GM15510 (cell line): Measurements from ENCODE around the gene DNAJC6.

Source experiments
- POLR2A ChIP-seq: IDR thresholded peaks from 3 replicates; pipeline ENCODE4 v1.6.1; 2011; ENCODE audit warnings: borderline replicate concordance; ENCODE audit not compliant: insufficient read length; ENCODE audit errors: extremely low read depth

Gene DNAJC6

GRCh38 chr1:65363484-65363883, 54.1 kb downstream of the DNAJC6 start:
- no peak for TF ChIP-seq POLR2A

DNA sequence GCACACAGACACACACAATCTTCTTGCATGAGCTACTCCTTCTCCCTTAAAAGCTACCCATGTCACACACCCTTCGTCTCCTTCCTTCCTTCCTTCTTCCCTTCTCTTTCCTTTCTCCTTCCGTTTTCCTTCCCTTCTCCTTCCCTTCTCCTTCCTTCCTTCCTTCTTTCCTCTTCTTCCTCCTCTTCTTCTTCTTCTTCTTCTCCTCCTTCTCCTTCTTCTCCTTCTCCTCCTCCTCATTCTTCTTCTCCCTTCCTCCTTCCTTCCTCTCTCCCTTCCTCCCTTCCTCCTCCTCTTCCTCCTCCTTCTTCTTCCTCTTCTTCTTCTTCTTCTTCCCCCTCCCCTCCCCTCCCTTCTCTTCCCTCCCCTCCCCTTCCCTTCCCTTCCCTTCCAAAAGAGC, 59.1 kb downstream of the DNAJC6 start:
- TF ChIP-seq POLR2A: no peak

GRCh38 chr1:65371544-65371943, 62.2 kb downstream of the DNAJC6 start:
- TF ChIP-seq POLR2A: no peak

GRCh38 chr1:65372557-65372956, 63.2 kb downstream of the DNAJC6 start:
- TF ChIP-seq POLR2A: no peak

GRCh38 chr1:65377496-65378246, 68.3 kb downstream of the DNAJC6 start:
- TF ChIP-seq POLR2A: no peak

- TF ChIP-seq POLR2A: no peak
These were observed 69.1 kb downstream of the DNAJC6 start for GRCh38 chr1:65378247-65378946.

DNA sequence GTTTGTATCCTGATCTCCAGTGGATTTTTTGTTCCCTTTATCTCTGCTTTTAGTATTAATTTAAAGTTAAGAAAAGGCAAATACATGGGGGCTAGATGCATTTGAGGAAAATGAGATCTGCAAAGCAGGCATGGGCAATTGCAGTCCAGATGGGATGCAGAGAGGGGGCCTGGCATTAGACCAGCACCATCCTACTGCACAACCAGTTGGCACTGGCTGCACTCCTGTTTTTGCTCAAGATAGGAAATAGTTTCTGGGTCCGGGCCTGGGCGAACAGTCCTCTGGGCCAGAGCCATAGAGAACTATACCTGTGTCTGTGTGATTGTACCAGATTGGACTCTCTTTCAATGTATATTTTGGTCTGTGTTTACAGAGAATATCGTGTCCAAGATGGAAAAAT, 77.1 kb downstream of the DNAJC6 start:
- TF ChIP-seq POLR2A: no peak

GRCh38 chr1:65387821-65388220, 78.5 kb downstream of the DNAJC6 start:
- no peak for TF ChIP-seq POLR2A

DNA sequence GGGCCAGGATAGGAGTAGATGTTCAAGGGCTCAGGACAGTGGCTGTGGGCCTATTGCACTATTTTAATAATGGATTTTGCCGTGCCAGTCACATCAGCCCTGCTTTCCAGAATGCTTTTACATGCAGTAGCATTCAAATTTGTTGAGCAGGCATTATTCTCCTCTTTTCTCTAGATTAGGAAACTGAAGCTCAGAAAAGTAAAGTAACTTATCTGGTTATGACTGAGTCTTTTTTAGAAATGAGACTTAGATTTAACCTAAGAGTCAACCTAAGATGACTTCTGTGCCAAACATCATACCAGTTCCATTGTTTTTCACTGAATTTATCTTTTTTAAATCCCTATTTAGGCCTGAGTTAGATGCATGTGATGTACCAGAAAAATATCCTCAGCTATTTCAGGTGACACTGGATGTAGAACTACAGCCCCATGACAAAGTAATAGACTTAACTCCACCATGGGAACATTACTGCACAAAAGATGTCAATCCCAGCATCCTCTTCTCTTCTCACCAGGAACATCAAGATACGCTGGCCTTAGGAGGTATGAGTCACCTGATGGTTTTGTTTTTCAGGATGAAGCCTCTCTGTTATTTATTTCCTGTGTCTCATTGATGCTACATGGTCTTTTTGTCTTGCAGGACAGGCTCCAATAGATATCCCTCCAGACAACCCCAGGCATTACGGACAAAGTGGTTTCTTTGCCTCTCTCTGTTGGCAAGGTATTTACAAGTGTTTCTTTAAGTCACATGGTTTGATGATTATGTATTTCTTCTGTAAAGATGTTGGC, 79.8 kb downstream of the DNAJC6 start:
- TF ChIP-seq POLR2A: no peak

- no peak for TF ChIP-seq POLR2A
These were observed 83.2 kb downstream of the DNAJC6 start for GRCh38 chr1:65392497-65392896.

DNA sequence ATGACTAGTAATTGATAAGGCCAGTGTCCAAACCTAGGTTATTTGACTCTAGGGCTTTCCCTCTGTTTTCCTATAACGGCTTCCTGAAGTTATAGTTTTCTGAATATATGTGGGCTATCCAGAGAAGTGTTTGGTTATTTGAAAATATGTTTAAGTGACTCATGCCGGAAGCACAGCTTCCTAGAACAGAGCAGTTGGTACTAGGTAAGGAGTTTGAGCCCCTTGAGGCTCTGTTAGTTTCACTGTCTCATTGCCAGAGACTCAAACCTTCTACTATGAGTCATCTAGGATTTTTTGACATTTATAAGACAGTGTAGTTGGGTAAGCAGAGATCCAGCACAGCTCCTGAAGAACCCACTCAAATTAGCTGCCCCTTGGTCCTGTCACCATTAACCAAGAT, 84.0 kb downstream of the DNAJC6 start:
- no peak for TF ChIP-seq POLR2A

- TF ChIP-seq POLR2A: no peak
These were observed 84.6 kb downstream of the DNAJC6 start for GRCh38 chr1:65393928-65394327.

- TF ChIP-seq POLR2A: no peak
These were observed 86.7 kb downstream of the DNAJC6 start for GRCh38 chr1:65395887-65396612.

GRCh38 chr1:65398083-65398482, 88.7 kb downstream of the DNAJC6 start:
- TF ChIP-seq POLR2A: no peak

DNA sequence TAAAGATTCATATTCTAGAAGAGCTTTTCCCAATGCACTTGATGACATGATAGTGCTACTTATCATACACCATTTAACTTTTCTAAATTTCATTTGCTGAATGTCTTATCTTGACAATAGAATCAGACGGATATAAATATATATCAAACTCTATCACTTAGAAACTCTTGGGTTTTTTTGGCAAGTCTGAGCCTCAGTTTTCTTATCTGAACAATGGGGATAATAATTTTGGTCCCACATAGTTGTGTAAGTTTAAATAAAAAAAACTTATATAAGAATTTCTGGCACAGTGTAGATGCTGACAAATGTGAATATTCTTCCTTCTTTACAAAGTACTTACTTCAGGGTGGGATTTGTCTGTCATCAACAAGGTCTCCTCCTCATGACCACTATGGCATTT, 89.7 kb downstream of the DNAJC6 start:
- no peak for TF ChIP-seq POLR2A

GRCh38 chr1:65401612-65402011, 92.3 kb downstream of the DNAJC6 start:
- no peak for TF ChIP-seq POLR2A

DNA sequence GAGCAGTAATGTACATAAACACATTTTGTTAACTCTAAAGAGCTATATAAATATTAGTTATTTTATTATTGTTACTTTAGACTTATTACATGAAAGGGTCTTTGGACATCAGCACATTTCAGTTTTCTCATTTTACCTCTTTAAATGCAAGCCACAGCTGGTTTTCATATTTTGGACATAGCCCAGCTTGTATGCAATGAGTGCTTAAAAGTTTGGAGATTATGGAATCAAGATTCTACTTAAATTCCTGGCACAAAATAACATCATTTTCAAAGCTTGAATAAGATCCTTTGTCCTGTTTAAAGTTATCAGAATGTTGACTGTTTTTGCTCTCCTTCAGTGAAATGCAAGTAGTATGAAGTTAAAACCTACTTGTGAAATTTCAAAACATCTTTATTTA, 95.6 kb downstream of the DNAJC6 start:
- TF ChIP-seq POLR2A: no peak
